Adipocyte (in vitro differentiated cells): Measurements from ENCODE around the gene GBE1.
"Not testable (repeated sequence)": the region's sequence is repeated elsewhere in the genome, so short reads cannot be mapped to it uniquely, and the experiment has no call there.

Source experiments
- DNase-seq: peaks from one replicate; pipeline ENCODE4 v3.0.0-alpha.2; 2015; ENCODE audit warnings: low read depth
- H3K27me3 ChIP-seq: replicated peaks from 2 replicates; pipeline ENCODE4 v1.7.0; 2013; ENCODE audit warnings: mild to moderate bottlenecking, low read length, moderate library complexity; ENCODE audit not compliant: control insufficient read depth, insufficient read depth
- H3K36me3 ChIP-seq: 2 replicates; pipeline ENCODE4 v1.7.0; 2013; ENCODE audit warnings: low read length, mild to moderate bottlenecking, moderate library complexity; ENCODE audit not compliant: control insufficient read depth, insufficient read depth, severe bottlenecking
- H3K4me1 ChIP-seq: 2 replicates; pipeline ENCODE4 v1.7.0; 2013; ENCODE audit warnings: mild to moderate bottlenecking, low read length, moderate library complexity; ENCODE audit not compliant: control insufficient read depth, insufficient read depth
- H3K4me3 ChIP-seq: 2 replicates; pipeline ENCODE4 v1.7.0; 2013; ENCODE audit warnings: mild to moderate bottlenecking, low read length, moderate library complexity
- H3K9ac ChIP-seq: 2 replicates; pipeline ENCODE4 v1.7.0; 2013; ENCODE audit warnings: mild to moderate bottlenecking, low read length, moderate library complexity
- H3K9me3 ChIP-seq: 2 replicates; pipeline ENCODE4 v1.7.0; 2013; ENCODE audit warnings: mild to moderate bottlenecking, low read length, moderate library complexity; ENCODE audit not compliant: control insufficient read depth

GBE1 gene

DNA sequence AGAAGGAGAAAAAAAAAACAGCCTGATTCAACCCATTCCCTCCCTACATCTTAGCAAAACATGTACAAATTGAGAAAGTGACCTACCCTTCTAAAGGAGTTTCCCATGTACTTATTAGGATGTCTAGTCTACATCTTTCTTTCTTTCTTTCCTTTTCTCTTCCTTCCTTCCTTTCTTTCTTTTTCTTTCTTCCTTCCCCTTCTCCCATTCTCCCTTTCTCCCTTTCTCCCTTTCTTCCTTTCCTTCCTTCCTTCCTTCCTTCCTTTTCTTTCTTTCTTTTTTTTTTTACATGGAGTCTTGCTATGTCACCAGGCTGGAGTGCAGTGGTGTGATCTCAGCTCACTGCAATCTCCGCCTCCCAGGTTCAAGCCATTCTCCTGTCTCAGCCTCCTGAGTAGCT, 269.0 kb downstream of the GBE1 start:
- not testable (repeated sequence) for DNase-seq, H3K27me3 ChIP-seq, H3K9me3 ChIP-seq
- Histone ChIP-seq H3K9ac (peak overlapping the region; percentile 18), H3K4me1 (peaks cover 26% of the 10 kb centered on the region), H3K4me3 (peak overlapping the region; percentile 47), H3K36me3 (peaks cover 61% of the 10 kb centered on the region)

- peak overlapping the region; percentile 47 for H3K4me3 ChIP-seq
- peaks cover 26% of the 10 kb centered on the region for H3K4me1 ChIP-seq
- no peaks in the 10 kb centered on the region for H3K27me3 ChIP-seq
- peak overlapping the region; percentile 35 for H3K9ac ChIP-seq
- H3K36me3 ChIP-seq = peaks cover 57% of the 10 kb centered on the region
- H3K9me3 ChIP-seq = no peaks in the 10 kb centered on the region
- peak; percentile 88 for DNase-seq
These were observed 269.4 kb downstream of the GBE1 start for GRCh38 chr3:81492040-81492439.

DNA sequence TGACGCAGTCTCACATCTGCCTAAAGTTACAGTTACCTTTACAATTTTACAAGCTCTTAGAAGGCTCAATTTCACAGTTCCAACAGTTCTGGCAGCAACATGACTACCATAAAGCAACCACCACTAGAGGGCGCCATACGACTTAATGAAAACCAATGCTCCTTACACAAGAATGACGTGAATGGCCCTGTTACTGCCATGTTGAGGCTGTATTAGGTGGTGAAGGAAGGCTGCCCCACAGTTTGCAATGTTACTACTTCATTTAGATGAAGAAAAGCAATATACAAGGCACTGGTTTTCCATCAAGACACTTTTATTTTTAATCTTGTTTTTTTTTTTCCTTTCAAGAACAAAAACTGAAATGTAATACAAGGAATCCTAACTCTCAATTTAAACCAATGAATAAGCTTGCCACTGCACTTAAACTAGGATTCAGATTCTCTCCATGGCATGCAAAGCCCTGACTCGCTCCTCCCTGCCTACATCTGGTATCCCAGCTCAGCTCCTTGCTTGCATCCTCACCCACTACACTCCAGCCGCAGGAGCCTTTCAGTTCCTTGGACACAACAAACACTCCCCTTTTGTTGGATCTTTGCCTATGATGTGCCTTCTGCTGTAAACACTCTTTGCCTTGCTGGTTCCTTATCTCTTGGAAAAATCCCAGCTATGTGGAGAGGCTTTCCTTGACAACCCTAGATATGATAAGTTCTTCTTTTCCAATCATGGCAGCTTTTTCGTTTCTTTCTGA, 270.7 kb downstream of the GBE1 start:
- H3K27me3 ChIP-seq = no peaks in the 10 kb centered on the region
- no peak overlapping the region for H3K9ac ChIP-seq
- H3K4me3 ChIP-seq = no peak overlapping the region
- peak; percentile 86 for DNase-seq
- H3K9me3 ChIP-seq = no peaks in the 10 kb centered on the region
- peaks cover 32% of the 10 kb centered on the region for H3K4me1 ChIP-seq
- H3K36me3 ChIP-seq = peaks cover 44% of the 10 kb centered on the region

DNA sequence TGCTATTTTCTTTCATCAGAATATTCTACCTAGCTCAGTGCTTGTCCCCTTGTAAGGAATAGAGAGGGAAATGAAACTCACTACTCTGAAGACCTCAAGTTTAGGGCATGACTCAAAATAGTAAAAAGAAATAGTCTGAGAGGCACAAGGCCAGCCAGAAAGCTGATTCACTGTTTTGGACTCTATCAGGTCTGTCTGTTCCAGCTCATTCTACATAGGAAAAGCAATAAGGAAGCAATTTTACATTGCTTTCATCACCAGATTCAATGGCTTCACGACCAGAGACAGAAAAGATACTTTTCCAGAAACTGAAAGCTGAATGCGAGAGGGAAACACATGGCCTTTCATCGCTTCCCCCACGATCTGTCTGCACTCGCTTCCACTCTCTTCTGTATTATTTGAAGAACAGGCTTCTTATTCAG, 276.0 kb downstream of the GBE1 start:
- Histone ChIP-seq H3K27me3 (no peaks in the 10 kb centered on the region), H3K9ac (peak overlapping the region; percentile 56), H3K36me3 (peaks cover 24% of the 10 kb centered on the region), H3K9me3 (no peaks in the 10 kb centered on the region), H3K4me1 (peaks cover 20% of the 10 kb centered on the region), H3K4me3 (peak overlapping the region; percentile 72)
- peak; percentile 82 for DNase-seq

- Histone ChIP-seq H3K4me1 (peaks cover 20% of the 10 kb centered on the region), H3K9me3 (no peaks in the 10 kb centered on the region), H3K27me3 (no peaks in the 10 kb centered on the region), H3K9ac (peak overlapping the region; percentile 36), H3K36me3 (peaks cover 14% of the 10 kb centered on the region), H3K4me3 (no peak overlapping the region)
- DNase-seq = no peak
These were observed 276.9 kb downstream of the GBE1 start for GRCh38 chr3:81484520-81484919.

GRCh38 chr3:81483046-81483445, 278.4 kb downstream of the GBE1 start:
- Histone ChIP-seq H3K9ac (no peak overlapping the region), H3K9me3 (no peaks in the 10 kb centered on the region), H3K27me3 (no peaks in the 10 kb centered on the region), H3K36me3 (no peaks in the 10 kb centered on the region), H3K4me1 (peaks cover 20% of the 10 kb centered on the region), H3K4me3 (no peak overlapping the region)
- DNase-seq = no peak

DNA sequence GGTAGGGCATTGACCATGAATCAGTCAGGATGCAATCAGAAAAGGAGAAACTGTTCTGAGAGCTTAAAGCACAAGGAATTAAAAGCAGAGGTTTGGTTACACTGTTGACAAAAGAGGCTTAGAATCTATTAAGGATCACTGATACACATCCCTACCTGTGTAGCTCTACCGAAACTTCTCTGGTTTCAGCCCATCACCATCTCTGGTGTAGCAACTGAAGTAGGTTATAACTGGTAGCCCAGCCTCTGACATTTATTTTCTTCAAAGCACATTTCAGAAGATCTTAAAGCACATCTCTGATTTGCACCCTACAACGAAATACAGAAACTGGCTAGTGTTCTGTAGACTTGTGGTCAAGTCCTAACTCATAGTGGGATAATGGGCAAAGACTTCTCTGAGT, 283.7 kb downstream of the GBE1 start:
- Histone ChIP-seq H3K27me3 (no peaks in the 10 kb centered on the region), H3K4me3 (no peak overlapping the region), H3K9ac (no peak overlapping the region), H3K36me3 (no peaks in the 10 kb centered on the region), H3K9me3 (no peaks in the 10 kb centered on the region), H3K4me1 (no peaks in the 10 kb centered on the region)
- no peak for DNase-seq

GRCh38 chr3:81476692-81477091, 284.8 kb downstream of the GBE1 start:
- Histone ChIP-seq H3K36me3 (no peaks in the 10 kb centered on the region), H3K4me3 (no peak overlapping the region), H3K4me1 (no peaks in the 10 kb centered on the region), H3K27me3 (no peaks in the 10 kb centered on the region), H3K9ac (no peak overlapping the region), H3K9me3 (no peaks in the 10 kb centered on the region)
- DNase-seq = no peak

GRCh38 chr3:81472600-81473362, 288.7 kb downstream of the GBE1 start:
- Histone ChIP-seq H3K4me3 (no peak overlapping the region), H3K27me3 (no peaks in the 10 kb centered on the region), H3K36me3 (no peaks in the 10 kb centered on the region), H3K9ac (no peak overlapping the region), H3K9me3 (no peaks in the 10 kb centered on the region), H3K4me1 (no peaks in the 10 kb centered on the region)
- DNase-seq = no peak

- Histone ChIP-seq H3K36me3 (no peaks in the 10 kb centered on the region), H3K4me3 (no peak overlapping the region), H3K4me1 (no peaks in the 10 kb centered on the region), H3K9me3 (no peaks in the 10 kb centered on the region), H3K9ac (no peak overlapping the region), H3K27me3 (no peaks in the 10 kb centered on the region)
- DNase-seq = no peak
These were observed 290.7 kb downstream of the GBE1 start for GRCh38 chr3:81470524-81471278.

- Histone ChIP-seq H3K27me3 (no peaks in the 10 kb centered on the region), H3K9me3 (no peaks in the 10 kb centered on the region)
These were observed 293.1 kb downstream of the GBE1 start for GRCh38 chr3:81468391-81468790.

More at GRCh38 chr3:81468391-81468790, 293.1 kb downstream of the GBE1 start:
- no peak overlapping the region for H3K4me3 ChIP-seq
- H3K4me1 ChIP-seq = peaks cover 3% of the 10 kb centered on the region
- H3K36me3 ChIP-seq = no peaks in the 10 kb centered on the region
- no peak overlapping the region for H3K9ac ChIP-seq
- DNase-seq = no peak
